NCI-H2081 treated with DMSO at 0.1 percent for 48 hours (cell line): Measurements from ENCODE around the gene SNPH.

Source experiments
- DNase-seq: peaks from one replicate; lab custom pipeline; 2025; lab: John Stamatoyannopoulos, UW

The SNPH gene

DNA sequence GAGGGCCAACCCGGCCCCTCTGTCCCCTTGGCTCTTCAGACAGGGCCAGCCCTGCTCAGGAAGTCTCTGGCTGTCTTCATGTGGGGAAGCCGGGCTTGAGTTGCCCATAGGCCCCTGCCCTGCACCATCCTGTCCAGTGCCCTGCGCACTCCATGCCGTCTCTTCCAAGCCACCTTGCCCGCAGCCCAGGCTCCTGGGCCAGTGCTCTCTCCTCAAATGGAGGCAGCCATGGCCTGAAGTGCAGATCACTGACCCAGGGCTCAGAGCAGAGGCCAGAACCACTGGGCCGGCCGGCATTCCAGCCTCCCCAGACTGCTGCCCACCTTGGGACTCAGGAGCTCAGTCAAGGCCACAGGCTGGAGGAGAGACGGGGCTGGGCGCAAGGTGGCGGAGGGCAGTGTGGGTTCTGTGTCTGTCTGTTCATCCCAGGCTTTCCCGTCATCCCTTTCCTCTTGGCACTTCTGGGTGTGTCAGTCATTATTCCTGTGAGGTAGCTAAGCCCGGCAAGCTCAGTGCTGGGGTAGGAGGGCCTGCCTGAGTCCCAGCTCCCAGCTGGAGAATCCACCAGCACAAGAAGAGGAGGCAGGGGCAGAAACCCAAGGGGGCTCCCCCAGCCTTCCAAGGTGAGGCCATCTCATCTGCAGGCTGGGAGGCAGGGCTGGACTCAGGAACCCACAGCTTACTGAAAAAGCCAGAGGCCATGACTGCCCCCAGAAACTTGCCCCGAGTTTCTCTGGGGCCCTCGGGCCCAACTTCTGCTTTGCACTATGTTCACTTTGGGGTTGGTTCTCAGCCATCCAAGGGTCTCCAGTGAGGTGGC lies 40.4 kb downstream of the SNPH start:
- no peak for DNase-seq

DNA sequence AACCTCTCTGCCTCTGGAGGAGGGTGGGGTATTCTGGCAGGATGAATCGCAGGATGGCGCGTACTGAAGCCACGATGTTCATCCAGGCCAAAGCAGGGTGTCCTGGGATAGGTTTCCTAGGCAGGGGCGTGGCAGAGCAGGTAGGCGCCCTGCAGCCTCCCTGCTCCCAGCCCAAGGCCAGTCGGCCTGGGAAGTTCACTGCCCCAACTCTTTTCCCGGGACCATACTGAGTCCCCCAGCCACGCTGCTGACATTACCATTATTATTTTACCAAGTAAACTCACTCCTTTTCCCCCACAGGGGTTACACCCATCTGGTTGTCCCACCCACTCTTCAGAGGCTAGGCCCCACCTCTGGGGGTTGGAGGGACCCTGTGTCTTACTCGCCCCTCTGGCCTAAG lies 41.1 kb downstream of the SNPH start:
- DNase-seq = no peak

DNA sequence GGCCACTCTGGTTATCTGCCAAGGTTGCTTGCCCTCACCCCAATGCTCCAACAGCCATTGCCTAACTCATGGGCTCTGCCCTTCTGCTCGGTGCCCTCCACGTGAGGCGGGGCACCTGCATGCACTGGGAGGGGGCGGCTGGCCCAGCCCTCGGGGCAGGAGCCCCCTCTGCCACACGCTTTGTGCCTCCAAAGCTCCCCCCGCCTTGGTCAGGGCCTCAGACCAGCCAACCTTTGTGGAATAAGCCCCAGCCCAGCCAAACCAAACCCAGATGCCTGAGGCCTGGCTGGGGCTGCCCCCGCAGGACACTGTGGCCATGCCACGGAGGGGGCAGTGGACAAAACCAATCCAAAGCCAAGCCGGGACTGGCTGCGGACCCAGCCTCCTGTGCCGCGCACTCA lies 41.5 kb downstream of the SNPH start:
- no peak for DNase-seq

DNA sequence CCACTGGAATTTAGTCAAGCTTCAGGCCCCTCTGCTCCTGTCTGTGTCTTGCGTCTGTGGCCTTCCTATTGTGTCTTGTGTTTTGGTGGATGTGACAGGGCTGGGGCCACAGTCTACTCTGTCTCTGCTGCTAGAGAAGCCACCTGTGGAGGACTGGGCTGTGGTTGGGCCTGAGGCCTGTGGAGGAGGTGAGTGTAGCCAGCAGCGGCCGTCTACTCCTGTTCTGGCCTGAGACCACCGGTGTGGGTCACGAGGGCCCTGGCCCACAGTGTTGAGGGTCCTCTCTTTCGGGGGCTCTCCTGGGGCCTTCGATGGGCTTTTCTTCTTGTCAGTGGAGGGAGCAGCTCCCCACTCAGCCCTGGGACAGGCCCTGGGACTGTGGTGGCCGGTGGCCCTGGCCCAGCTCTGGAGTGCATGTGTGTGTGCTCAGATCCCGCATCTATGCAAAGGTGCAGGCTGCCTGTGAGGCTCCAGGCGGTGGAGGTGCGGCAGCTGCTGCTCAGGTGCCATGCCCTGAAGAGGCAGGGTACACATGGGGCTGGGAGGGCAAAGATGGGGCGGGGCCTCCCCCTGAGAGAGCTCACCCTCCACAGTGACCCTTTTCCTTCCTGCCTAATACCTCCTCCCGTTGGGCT lies 42.1 kb downstream of the SNPH start:
- DNase-seq = no peak

DNA sequence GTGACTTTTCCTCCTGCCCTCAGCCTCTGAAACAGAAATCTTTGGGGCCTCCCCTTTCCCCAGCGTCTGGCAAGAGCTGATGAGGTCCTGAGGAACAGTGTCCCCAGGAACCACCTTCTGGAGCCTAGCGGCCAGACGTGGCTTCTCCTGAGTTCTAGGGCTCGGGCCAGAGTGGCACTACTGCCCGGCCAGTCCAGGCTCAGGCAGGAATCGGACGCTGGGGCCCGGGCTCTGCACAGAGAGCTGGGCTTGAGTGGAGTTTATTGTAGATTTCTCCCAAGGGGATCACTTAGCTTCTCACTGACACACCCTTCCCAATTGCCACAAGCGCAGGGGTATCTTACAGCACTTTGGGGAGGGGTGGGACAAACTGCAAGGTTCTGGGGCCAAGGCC lies 42.6 kb downstream of the SNPH start:
- no peak for DNase-seq

DNA sequence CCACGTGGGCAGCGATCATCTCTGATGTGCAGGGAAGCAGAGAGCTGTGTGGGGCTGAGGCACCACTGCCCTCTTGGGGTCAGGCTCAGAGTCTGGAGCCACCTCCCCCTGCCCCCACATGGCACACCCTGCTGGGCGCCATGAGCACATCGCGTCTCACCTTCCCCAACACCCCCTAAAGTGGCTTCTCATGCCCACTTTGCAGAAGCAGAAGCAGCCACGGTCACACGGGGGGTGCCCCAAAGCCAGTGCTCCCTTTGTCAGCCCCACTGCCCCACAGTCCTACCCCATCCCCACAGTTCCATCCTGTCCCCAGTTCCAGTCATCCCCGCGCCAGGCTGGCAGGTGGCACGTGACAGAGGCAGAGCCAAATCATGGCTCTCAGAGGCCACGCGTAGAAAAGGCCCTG lies 43.3 kb downstream of the SNPH start:
- no peak for DNase-seq

DNA sequence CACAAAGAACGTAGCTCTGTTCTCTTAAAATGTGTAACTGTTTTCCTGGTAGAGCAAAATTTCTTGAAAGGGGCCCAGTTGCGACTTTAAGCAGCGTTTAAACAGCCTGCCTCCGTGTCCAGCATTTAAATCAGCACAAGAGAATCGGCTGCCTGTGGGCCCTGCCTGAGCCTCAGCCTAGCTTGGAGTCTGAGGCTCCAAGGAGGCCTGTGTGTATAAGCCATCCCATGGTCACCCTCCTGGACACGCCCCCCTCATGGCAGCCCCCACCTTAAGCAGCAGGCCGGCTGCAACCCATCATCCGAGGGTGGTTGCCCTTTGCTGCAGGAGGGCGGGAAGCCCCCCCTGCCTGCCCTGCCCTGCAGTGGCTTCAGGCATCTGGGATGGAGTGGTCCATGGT lies 44.0 kb downstream of the SNPH start:
- DNase-seq = no peak

DNA sequence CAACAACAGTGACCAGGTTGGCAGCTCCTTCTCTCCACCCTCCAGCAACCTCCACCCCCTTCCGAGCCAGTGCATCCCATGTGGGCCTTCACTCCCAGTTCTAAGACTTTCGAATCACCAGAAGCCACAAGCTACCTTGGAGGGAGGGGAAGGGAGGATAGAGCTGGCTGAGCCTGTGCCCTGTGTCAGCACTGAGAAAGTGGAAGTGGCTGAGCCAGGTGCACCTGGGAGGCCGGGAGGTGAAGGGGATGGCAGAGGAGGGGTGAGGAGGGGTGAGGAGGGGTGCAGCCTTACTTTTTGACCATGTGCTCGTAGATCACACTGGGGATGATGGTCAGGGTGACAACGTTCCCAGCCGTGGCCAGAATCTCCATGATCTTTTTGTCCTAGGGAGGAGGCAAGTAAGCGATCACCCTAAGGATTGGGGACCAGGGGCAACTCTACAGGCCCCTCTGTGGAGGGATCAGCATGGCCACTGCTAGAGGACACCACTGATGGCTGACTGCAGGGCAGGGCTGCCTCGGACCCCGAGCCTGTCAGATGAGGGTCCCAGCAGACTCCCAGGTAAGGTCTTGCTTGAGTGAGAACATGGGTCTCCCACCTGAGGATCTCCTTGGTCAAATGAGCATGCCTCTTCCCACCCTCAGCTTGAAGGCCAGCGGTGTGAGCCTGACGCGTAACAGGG lies 44.6 kb downstream of the SNPH start:
- no peak for DNase-seq

DNA sequence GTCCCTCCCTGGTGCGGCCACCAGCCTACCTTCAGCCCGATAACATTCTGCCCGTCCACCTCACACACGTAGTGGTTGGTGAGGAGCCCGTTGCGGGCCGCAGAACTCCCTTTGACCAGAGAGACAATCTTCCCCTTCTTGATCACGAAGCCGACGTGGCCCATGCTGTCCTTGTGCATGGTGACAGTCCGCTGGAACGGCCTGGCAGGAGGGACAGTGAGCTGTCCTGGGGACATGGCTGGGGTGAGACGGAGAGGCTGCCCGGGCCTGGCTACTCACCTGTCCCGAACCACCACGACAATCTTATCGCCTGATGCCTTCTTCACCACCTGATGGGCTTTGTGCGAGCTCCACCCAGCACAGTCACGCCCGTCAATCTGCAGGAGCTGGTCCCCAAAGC lies 46.2 kb downstream of the SNPH start:
- no peak for DNase-seq

DNA sequence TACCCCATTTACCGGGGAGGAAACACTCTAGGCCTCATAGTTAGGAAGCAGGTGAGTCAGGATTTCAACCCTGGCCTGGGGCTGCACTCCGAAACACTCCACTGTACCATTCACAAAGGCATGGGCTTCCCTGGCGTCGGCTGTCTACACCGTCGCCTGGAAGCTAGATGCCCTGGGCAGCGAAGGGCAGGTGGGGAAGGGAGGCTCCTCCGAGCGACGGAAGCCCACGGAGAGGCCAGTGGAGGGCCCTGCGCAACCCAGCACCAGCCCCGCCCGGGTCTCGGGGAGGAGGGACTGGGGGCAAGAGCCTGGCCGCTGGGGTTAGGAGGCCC lies 46.8 kb downstream of the SNPH start:
- no peak for DNase-seq

DNA sequence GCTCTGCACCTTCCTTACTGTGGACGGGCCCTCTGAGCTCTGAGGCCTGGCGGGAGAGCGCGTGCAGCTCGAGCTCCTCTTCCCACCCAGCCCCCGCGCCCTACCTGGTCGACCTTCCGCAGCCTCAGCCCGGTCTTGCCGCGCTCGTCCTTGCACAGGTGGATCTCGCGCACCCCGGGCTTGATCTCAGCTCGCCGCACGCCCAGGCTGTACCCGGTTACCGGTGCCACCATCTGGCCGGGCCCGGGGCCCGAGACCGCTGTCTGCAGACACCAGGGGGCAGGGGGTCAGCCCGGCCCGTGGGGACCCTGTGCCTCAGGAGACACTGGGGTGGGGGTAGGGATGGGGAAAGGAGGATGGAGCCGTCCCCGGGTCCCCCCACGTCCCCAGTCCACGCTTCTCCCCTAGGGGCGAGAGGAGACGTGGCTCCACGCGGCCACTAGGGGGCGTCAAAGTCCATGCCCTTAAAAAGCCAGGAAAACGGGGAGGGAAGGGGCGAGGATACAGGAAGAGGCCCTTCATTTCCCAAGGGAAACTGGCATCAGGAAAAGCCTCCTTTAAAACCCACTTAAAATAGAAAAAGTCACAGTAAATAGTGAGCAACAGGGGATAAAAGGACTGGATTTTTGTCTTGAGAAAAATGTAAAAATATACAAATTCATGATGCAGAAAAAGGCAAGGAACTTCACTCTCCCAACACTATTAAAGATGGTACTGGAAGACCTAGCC lies 47.3 kb downstream of the SNPH start:
- DNase-seq = no peak

DNA sequence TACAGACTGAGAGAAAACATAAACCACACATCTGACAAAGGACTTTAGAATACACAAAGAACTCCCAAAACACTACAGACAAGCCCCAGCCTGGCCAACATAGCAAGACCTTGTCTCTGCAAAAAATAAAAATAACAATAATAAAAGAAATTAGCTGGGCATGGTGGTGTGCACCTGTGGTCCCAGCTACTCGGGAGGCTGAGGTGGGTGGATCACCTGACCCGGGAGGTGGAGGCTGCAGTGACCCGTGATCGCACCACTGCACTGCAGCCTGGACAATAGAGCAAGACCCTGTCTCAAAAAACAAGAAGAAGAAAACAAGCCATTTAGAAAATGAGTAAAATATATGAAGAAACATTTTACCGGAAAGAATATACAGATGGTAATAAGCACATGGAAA lies 49.7 kb downstream of the SNPH start:
- DNase-seq = no peak

DNA sequence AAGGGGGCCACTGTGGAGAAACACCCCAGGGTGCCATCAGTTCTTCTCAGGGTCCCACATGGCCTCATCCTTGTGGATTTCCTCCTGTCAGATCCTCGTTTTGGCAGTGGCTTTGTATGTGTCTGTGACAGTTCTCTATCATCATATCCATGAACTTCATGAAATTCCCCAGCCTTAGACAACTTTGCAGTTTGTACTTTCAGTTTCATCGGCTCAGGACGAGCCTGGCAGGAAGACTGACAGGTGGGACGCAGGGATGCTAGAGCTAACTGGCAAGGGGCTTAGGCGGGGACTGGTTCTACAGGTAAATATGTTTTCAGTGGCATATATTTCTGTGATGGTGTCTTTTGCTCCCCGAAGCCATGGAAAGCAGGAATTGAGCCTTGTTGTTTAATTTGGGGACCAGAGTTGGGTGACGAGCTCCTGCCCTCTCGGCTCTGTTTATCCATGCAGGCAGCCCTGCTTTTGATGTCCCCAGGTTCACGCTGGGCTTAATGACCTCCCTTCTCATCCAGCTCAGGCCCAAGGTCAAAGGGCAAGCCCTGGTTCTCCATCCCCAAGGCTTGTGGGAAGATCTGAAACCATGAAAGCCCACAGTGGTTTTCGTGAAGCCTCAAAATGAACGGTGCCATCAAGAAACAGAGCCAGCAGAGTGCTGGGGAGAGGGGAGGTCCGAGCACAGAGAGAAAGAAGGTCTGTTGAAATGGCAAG lies 51.6 kb downstream of the SNPH start:
- DNase-seq = no peak

DNA sequence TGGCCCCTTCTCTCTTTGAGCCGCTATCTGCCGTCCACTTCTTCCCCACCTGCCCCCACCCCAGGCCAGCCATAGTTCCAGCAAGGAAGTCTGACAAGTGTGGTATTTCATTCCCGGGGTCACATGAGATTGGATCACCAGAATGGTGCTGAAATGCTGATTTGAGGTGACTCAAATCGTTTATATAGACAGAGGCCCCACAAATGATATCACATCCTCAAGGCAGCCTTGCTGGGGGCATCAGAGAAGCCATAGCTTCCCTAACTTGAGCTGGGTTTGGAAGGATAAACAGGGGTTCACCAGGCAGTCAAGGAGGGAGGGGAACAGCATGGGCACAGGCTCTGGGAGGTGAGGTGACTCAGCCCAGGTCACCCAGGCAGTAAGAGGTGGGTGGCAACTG lies 53.0 kb downstream of the SNPH start:
- DNase-seq = no peak

DNA sequence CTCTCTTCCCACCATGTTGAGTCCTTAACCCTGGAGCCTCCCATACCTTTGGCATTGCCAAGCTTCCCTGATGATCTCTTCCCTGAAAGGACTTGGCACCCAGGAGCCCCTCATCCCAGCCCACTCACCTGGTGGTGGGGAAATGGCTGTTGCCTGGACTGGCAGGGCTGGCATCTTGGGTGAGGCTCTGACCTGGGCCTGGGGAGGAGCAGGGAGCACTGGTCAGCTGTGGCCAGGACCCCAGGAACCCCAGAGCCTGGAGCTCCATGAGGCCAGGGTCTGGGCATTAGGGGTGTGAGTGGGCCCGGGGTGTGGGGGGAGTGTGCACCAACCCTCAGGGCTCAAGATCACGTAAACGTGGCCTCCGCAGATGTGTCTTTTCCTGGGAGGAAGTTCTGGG lies 53.4 kb downstream of the SNPH start:
- no peak for DNase-seq

DNA sequence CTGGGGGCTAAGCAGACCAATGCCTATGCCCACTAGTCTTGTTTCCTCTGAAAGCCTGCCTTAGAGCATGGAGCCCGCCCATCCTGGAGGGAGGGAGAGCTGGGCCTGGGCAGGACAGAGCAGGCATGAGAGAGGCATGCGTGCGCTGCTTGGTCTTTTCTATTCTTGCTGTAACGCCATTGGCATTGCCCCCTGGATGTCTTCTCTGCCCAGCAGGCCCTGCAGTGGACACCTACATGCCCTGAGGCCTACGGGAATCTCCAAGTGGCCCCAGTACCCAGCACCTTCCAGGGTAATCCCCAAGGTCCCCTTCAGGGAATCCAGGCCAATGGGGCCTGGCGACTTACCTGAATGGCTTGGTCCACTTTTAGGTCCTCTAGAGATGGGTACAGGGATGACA lies 53.9 kb downstream of the SNPH start:
- DNase-seq = no peak

DNA sequence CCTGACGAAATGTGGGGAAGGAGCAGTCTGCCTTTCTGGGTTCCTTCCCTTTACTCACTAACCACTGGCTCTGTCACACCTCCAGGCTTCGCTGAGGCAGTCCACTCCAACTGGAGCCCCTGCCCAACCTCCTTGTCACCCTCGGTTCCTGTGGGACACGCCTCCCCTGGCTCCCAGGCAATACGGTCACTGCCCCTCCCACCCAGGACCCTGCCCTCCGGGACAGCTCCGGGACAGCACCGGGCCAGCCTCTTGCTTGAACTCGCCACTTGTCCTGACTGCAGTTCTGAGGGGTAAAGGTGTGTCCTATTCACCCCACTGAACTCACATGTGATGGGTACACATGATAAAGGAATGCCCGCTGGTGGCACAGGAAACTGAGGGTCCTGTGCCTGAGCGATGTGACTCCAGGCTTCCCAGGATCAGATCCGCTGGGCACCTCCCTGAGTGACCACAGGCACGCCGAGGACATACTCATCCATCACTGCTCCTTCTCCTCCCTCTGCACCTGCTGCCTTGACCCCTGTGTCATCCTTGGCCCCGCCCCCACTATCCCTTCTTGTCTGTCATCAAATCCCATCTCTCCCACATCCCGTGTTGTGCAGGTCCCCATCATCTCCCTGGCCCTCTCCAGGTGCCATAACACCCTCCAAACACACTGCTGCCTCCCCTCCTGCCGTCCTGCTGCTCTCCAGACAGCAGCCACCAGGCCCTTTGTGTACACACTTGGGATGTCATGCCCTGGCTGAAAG lies 55.0 kb downstream of the SNPH start:
- DNase-seq = no peak

DNA sequence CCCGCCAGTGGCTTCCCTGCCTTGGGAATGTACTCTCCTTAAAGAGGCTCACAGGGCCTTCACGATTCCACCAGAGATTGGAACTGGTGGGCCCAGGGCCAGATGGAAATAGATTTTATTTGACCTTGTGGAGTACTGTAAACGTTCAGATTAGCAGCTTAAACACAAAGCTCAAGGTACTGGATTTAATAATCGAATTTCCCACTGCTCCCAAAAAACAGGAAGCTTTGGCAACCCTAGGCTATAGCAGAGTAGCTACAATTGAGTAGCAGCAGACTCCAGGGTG lies 55.5 kb downstream of the SNPH start:
- DNase-seq = no peak

DNA sequence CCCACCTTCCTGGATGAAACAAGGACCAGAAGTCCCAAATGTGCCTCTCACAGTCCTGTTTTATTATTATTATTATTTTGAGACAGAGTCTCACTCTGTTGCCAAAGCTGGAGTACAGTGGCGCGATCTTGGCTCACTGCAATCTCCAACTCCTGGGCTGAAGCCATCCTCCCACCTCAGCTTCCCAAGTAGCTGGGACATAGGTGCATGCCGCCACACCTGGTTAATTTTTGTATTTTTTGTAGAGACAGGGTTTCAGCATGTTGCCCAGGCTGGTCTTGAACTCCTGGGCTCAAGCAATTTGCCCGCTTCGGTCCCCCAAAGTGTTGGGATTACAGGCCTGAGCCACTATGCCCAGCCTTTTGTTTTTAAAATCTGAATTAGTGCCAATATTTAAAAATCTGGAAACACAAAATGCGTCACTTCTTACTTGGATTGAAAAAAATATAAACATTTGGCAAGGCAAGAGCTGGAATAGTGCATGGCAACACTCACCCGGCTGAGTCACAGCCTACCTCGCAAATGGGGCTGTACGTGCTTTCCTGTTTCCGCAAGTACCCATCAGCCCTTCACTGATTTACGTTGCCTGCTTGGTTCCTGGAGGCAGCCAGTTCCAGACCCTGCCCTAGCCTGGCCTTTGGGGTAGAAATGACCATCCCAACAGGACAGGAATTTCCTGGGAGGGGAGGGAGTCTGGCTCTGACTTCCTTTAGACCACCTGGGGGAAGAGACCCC lies 56.6 kb downstream of the SNPH start:
- DNase-seq = no peak

DNA sequence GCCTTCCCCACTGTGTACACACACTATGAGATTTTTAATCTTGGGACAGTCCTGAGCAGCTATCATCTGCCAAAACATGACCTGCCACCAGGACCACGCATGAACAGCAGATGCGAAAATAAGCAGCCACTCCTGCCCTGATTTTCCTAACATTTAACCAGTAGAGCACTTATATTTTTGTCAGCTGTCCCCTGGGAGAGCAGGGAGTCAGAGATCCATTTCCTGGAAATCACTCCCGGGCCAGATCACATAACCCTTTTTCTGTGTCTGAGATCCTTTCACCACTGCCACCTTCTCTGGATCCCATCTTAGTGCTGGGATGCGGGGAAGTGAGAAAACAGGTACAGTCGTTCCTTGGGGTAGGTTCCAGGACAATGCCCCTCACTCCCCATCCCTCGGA lies 57.2 kb downstream of the SNPH start:
- no peak for DNase-seq
